HCT116 (cell line): ENCODE measurements around the gene APBB1IP.

Source experiments
- SP1 ChIP-seq: IDR thresholded peaks from 2 replicates; pipeline ENCODE4 v1.6.1; 2012; ENCODE audit warnings: low read depth
- TF ChIP-seq, protein P1 (sequence below), 3 experiments: fragments of 200-600 bp in 1 of 3; sonication (generic) in 1 of 3; IDR thresholded peaks in 2 of 3; conservative IDR thresholded peaks in 1 of 3; 2 replicates each; pipeline ENCODE4 v1.5.1; 2012 to 2017; ENCODE audit warnings: low read depth in 2 of 3, low read length in 2 of 3, antibody characterized with exemption in 1 of 3, borderline replicate concordance in 1 of 3, control low read depth in 1 of 3, mild to moderate bottlenecking in 1 of 3, mixed read lengths in 1 of 3, mixed run types in 1 of 3, moderate library complexity in 1 of 3; ENCODE audit not compliant: insufficient read depth in 1 of 3

DNA sequence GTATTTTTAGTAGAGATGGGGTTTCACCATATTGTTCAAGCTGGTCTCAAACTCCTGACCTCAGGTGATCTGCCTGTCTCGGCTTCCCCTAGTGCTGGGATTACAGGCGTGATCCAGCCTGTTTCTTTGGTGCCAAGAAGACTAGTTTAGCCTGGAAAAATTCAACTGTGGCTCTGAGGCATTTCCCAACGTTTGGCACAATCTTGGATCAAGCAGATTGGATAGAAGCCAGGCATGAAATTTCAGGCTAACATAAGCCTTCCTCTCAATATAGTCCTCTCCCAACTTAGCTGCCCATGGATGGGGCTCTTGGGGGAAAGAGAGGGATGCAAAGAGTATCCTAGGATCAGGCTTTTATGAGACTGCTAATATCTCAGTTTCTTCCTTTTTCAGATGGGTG, 53.8 kb downstream of the APBB1IP start:
- TF ChIP-seq, protein P1, sequence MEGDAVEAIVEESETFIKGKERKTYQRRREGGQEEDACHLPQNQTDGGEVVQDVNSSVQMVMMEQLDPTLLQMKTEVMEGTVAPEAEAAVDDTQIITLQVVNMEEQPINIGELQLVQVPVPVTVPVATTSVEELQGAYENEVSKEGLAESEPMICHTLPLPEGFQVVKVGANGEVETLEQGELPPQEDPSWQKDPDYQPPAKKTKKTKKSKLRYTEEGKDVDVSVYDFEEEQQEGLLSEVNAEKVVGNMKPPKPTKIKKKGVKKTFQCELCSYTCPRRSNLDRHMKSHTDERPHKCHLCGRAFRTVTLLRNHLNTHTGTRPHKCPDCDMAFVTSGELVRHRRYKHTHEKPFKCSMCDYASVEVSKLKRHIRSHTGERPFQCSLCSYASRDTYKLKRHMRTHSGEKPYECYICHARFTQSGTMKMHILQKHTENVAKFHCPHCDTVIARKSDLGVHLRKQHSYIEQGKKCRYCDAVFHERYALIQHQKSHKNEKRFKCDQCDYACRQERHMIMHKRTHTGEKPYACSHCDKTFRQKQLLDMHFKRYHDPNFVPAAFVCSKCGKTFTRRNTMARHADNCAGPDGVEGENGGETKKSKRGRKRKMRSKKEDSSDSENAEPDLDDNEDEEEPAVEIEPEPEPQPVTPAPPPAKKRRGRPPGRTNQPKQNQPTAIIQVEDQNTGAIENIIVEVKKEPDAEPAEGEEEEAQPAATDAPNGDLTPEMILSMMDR (IDR thresholded peaks at IDR 0.05 in 2 of 3, conservative IDR thresholded peaks at IDR 0.05 in 1 of 3; ENCODE audit: borderline replicate concordance in 1 of 3, insufficient read depth in 1 of 3, low read depth in 2 of 3, low read length in 2 of 3), result no peak
- no peak for TF ChIP-seq SP1
